GDM1 (cell line): ENCODE data around the gene TICRR.

Experiments
- DNase-seq: peaks from one replicate; lab custom pipeline; 2025; lab: John Stamatoyannopoulos, UW

TICRR gene

GRCh38 chr15:89672221-89673164 is 97.2 kb downstream of the TICRR start:
- no peak for DNase-seq

GRCh38 chr15:89673165-89673512 is 97.9 kb downstream of the TICRR start:
- DNase-seq = no peak

- no peak for DNase-seq
Measured at GRCh38 chr15:89674526-89674925, 99.3 kb downstream of the TICRR start.

GRCh38 chr15:89675606-89676005 is 100.3 kb downstream of the TICRR start:
- DNase-seq = no peak

- DNase-seq = no peak
Measured at GRCh38 chr15:89677381-89677780, 102.1 kb downstream of the TICRR start.
